Breast epithelium (tissue), 3 donors: ENCODE results near the gene GPRC6A.

Source experiments
- POLR2AphosphoS5 ChIP-seq, 3 donors: sonication (generic); formaldehyde crosslinking; IDR thresholded peaks; one replicate each; pipeline ENCODE4 v1.6.1; 2017; ENCODE audit warnings: antibody characterized with exemption in 3 of 3
- TF ChIP-seq, protein P1 (sequence below), 3 donors: fragments of 450-650 bp; IDR thresholded peaks; one replicate each; pipeline ENCODE4 v1.5.1; 2016 to 2017; ENCODE audit warnings: antibody characterized with exemption in 3 of 3, mild to moderate bottlenecking in 3 of 3, moderate library complexity in 3 of 3

DNA sequence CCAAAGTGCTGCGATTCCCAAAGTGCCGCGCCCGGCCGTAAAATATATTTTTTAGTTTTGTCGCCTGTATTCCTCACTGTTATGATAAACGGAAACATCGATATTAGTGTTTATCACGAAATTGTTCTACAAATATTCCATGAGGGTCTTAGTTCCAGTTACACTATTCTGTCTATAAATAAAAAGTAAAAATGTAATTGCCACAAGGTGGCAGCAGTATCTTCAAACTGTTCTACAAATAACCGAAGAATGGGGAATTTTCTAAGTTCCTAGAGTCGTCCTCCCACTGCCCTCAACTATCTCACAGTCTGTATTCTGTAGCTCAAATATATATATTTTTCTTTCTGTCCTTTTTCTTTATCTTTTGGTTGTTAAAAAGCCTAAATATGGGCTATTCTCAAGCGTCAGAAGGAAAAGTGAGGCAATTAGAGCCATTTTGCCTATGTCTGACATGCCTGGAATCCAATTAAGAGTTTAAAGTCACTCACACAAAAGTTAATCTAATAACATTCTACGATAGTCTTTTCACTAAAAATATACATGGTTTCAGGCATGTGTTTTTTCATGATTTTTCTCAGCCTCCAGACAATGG lies 49.2 kb downstream of the GPRC6A start:
- TF ChIP-seq, protein P1, sequence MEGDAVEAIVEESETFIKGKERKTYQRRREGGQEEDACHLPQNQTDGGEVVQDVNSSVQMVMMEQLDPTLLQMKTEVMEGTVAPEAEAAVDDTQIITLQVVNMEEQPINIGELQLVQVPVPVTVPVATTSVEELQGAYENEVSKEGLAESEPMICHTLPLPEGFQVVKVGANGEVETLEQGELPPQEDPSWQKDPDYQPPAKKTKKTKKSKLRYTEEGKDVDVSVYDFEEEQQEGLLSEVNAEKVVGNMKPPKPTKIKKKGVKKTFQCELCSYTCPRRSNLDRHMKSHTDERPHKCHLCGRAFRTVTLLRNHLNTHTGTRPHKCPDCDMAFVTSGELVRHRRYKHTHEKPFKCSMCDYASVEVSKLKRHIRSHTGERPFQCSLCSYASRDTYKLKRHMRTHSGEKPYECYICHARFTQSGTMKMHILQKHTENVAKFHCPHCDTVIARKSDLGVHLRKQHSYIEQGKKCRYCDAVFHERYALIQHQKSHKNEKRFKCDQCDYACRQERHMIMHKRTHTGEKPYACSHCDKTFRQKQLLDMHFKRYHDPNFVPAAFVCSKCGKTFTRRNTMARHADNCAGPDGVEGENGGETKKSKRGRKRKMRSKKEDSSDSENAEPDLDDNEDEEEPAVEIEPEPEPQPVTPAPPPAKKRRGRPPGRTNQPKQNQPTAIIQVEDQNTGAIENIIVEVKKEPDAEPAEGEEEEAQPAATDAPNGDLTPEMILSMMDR (IDR thresholded peaks at IDR 0.05), result peak in 2 of 3 donors; percentile 38 to 39
- TF ChIP-seq POLR2AphosphoS5 (IDR thresholded peaks at IDR 0.05), result no peak
